Left ventricle myocardium inferior (tissue), 1 donor: ENCODE results near the gene MGAT4C. TPM values are rescaled to one million over a fixed set of nuclear protein-coding genes. Genes with fewer than 3 reads are reported as not detected.
"Not testable (repeated sequence)": the region's sequence is repeated elsewhere in the genome, so short reads cannot be mapped to it uniquely, and the experiment has no call there.

Source experiments
- DNase-seq: peaks from one replicate; pipeline ENCODE4 v3.0.0-alpha.2; 2020
- H3K27ac ChIP-seq: fragments of 200-600 bp; replicated peaks from 2 replicates; pipeline ENCODE4 v1.8.0; 2021
- H3K27me3 ChIP-seq: fragments of 200-600 bp; 2 replicates; pipeline ENCODE4 v1.8.0; 2021; ENCODE audit warnings: low read depth
- H3K36me3 ChIP-seq: fragments of 200-600 bp; 2 replicates; pipeline ENCODE4 v1.8.0; 2021
- H3K4me1 ChIP-seq: fragments of 200-600 bp; 2 replicates; pipeline ENCODE4 v1.8.0; 2021
- H3K4me3 ChIP-seq: fragments of 200-600 bp; 2 replicates; pipeline ENCODE4 v1.8.0; 2021; ENCODE audit warnings: mild to moderate bottlenecking, moderate library complexity
- H3K9me3 ChIP-seq: fragments of 200-600 bp; replicated peaks from 2 replicates; pipeline ENCODE4 v1.8.0; 2021
- CTCF ChIP-seq: fragments of 200-600 bp; IDR thresholded peaks from 2 replicates; pipeline ENCODE4 v1.8.0; 2021; ENCODE audit warnings: antibody characterized with exemption, mild to moderate bottlenecking, borderline replicate concordance
- intact Hi-C: fragments of 100-400 bp; cut with micrococcal nuclease; formaldehyde crosslinking; loops from one replicate; pipeline ENCODE4 v1.11.0; 2022
- total RNA-seq: library from RNA; stranded (reverse); fragmentation: NEBNext Ultra II Directional; extraction: Animal tissue kit (Norgen Biotek cat#: 25700); gene quantifications from one replicate; pipeline ENCODE4 v1.2.1, GENCODE V29; 2021
- donor health status: DM: no; HTN: yes; CAD: no; lungs with severe emphysema.

The MGAT4C gene
- total RNA-seq, 1 donor from 2014 or later, result 5.4 TPM

- intact Hi-C loops, result no loop called here
- no peak for DNase-seq
- H3K9me3 ChIP-seq, result no peaks in the 10 kb centered on the region
- H3K27ac ChIP-seq, result no peak overlapping the region
- TF ChIP-seq CTCF, result no peak
- H3K36me3 ChIP-seq, result no peaks in the 10 kb centered on the region
- H3K4me1 ChIP-seq, result no peaks in the 10 kb centered on the region
- no peak overlapping the region for H3K4me3 ChIP-seq
- no peaks in the 10 kb centered on the region for H3K27me3 ChIP-seq
These were observed 113.0 kb downstream of the MGAT4C start for GRCh38 chr12:86143162-86143561.

GRCh38 chr12:86139671-86140070, 116.5 kb downstream of the MGAT4C start:
- no peak for DNase-seq
- no peak overlapping the region for H3K27ac ChIP-seq
- no peak for TF ChIP-seq CTCF
- intact Hi-C loops, result no loop called here
- H3K36me3 ChIP-seq, result no peaks in the 10 kb centered on the region
- H3K27me3 ChIP-seq, result no peaks in the 10 kb centered on the region
- no peaks in the 10 kb centered on the region for H3K9me3 ChIP-seq
- no peak overlapping the region for H3K4me3 ChIP-seq
- no peaks in the 10 kb centered on the region for H3K4me1 ChIP-seq

DNA sequence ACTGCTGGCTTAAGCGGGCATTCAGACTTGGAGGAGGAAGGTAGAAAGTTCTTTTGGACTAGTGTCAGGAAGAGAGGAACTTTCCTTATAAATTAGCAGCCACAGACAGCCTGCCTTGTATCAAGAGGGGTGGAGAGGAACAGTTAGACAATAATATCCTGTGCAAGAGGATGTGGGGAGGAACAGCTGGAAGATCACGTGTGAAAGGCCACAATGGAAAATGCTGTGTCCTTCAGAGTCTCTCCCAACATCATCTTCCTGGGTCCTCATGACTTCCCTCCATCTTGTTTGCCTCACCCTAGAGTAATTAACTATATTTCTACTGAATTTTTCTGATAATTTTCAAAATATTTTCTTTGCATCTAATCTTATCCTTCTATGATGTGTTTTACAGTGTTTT, 117.4 kb downstream of the MGAT4C start:
- Histone ChIP-seq H3K4me3 (no peak overlapping the region), H3K36me3 (no peaks in the 10 kb centered on the region), H3K27ac (no peak overlapping the region), H3K27me3 (no peaks in the 10 kb centered on the region), H3K9me3 (no peaks in the 10 kb centered on the region), H3K4me1 (no peaks in the 10 kb centered on the region)
- intact Hi-C loops, result no loop called here
- no peak for DNase-seq
- TF ChIP-seq CTCF, result no peak

DNA sequence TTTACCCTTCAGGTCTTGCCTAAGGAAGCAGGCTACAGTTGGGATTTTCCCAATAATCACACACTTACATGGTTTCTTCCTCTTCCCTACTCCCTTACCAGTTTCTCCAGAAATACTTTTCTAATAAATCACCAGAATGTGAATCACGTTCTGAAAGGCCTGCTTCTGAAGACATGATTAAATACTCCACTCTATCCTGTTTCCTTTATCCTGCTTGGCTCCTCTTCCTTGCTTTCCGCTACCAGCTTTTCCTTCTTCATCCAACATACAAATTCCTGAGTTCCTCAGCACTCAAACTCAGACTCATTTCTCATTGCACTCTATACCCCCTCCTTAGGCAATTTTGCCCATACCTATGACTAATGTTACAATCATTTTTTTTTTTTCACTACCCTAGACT, 118.3 kb downstream of the MGAT4C start:
- H3K4me3 ChIP-seq, result no peak overlapping the region
- DNase-seq, result no peak
- H3K36me3 ChIP-seq, result no peaks in the 10 kb centered on the region
- H3K9me3 ChIP-seq, result no peaks in the 10 kb centered on the region
- H3K27me3 ChIP-seq, result no peaks in the 10 kb centered on the region
- intact Hi-C loops, result no loop called here
- H3K4me1 ChIP-seq, result no peaks in the 10 kb centered on the region
- H3K27ac ChIP-seq, result no peak overlapping the region
- no peak for TF ChIP-seq CTCF

- no peaks in the 10 kb centered on the region for H3K9me3 ChIP-seq
- DNase-seq, result no peak
These were observed 121.6 kb downstream of the MGAT4C start for GRCh38 chr12:86134561-86134960.

DNA sequence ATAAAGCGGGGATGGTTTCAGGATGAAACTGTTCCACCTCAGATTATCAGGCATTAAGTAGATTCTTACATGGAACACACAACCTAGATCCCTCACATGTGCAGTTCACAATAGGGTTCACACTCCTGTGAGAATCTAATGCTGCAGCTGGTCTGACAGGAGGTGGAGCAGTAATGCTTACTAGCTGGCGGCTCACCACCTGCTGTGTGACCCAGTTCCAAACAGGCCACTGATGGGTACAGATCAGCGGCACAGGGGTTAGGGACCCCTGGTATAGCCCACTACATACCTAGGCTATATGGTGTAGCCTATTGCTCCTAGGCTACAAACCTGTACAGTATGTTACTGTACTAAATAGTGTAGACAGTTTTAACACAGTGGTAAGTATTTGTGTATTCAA, 129.3 kb downstream of the MGAT4C start:
- intact Hi-C loops, result not testable (repeated sequence)

More at GRCh38 chr12:86134561-86134960, 121.6 kb downstream of the MGAT4C start:
- no peak overlapping the region for H3K4me3 ChIP-seq
- intact Hi-C loops, result no loop called here
- no peak for TF ChIP-seq CTCF
- H3K36me3 ChIP-seq, result no peaks in the 10 kb centered on the region
- H3K27me3 ChIP-seq, result no peaks in the 10 kb centered on the region
- H3K4me1 ChIP-seq, result no peaks in the 10 kb centered on the region
- H3K27ac ChIP-seq, result no peak overlapping the region

More for the DNA sequence above, 129.3 kb downstream of the MGAT4C start:
- H3K36me3 ChIP-seq, H3K4me3 ChIP-seq, H3K27ac ChIP-seq, DNase-seq, H3K27me3 ChIP-seq, H3K9me3 ChIP-seq, H3K4me1 ChIP-seq: not testable (repeated sequence)
